ENCODE data around the gene SLC6A20. TPM values are rescaled to one million over a fixed set of nuclear protein-coding genes. Genes with fewer than 3 reads are reported as not detected.

The SLC6A20 gene
- total and polyA plus RNA-seq, 2 donors = 0.10 to 0.16 TPM

DNA sequence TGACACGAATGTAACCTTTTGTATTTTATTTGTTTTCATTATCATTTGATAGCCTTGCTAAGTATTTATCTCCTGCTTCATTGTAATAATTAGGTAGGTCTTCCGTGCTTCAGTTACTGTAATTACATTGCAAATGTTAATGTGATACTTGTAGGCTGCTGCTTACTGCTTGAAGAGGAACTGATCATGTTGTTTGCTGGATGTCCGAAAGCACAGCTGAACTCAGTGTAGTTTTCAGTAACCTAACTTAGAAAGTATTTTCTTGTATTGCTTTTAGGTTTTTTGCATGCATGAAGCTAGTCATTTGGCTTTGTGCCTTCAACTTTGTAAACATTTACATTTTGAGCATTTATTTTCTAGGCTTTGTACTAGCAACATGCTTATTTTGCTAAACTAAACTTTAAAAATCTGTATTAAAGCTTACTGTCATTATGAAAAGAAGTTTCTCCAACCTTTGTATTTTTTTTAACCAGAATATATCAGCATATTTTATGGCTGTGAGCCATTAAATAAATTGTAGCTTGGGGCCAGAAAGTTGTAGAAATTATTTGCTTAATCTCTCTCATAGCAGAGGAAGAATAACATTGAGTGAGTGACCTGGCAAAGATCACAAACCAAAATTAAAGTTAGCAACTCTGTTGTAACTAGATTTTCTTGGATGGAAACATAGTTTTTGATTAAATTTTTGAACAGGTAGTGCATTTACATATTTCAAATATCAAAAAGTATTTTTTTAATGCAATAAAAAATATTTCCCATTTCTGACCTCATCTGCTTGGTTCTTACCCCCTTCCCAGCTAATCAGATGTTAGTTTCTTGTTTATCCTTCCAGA is 76.5 kb downstream of the SLC6A20 start:
- 57% methylated on average over 3 of the region's 3 CpGs for WGBS
- DNase-seq (ENCODE audit: extremely low spot score) = no peak
- peak overlapping the region; percentile 2 for H3K27ac ChIP-seq (ENCODE audit: low read depth)
- no peak overlapping the region for H3K4me3 ChIP-seq (ENCODE audit: low read depth, low read length)
- no peaks in the 10 kb centered on the region for H3K4me1 ChIP-seq (ENCODE audit: insufficient read depth)
- H3K36me3 ChIP-seq (ENCODE audit: insufficient read depth) = no peaks in the 10 kb centered on the region

DNA sequence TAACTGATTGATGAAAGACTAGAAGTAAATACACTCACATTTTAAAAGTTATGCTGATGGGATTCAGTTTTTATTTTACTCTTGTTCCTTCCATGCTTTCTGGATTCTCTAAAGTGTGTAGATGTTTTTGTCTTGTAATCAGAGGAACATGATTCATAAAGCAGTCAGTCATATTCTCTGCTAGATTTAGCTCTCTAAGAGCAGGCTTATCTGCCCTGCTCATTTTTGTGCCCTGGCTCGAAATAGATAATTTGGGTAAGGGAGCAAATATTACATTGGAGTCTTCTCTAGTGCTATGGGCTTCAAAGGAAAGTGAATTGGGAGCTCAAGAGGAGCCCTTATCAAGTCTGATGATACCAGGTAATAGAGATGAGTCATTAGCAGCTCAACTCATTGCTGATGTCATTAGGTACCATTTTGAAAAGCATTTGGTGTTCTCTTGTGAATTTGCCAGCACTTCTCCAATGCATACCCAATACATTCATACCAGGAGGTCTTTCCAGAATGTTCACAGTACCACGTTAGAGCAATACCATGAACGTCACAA is 79.5 kb downstream of the SLC6A20 start:
- 89% methylated on average over 3 of the region's 3 CpGs for WGBS
- no peak overlapping the region for H3K27ac ChIP-seq (ENCODE audit: low read depth)
- H3K36me3 ChIP-seq (ENCODE audit: insufficient read depth) = no peaks in the 10 kb centered on the region
- DNase-seq (ENCODE audit: extremely low spot score) = no peak
- H3K4me1 ChIP-seq (ENCODE audit: insufficient read depth) = no peaks in the 10 kb centered on the region
- H3K4me3 ChIP-seq (ENCODE audit: low read depth, low read length) = no peak overlapping the region

DNA sequence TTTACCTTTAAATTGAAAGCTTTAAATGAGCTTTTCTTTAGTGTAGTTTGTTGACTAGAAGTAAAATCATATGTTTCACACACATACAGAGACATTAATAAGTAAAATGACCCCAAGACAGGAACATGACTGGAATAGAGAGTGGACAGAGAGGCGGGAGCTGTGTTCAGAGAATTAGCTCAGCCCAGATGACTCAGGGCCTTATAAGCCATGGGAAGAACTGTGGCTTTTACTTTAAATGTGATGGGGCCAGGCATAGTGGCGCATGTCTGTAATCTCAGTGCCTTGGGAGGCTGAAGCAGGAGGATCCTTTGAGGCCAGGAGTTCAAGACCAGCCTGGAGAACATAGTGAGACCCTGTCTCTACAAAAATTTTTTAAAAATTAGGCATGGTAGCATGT is 80.4 kb downstream of the SLC6A20 start:
- WGBS = 74% methylated on average over 2 of the region's 2 CpGs
- Histone ChIP-seq H3K27ac (ENCODE audit: low read depth) (no peak overlapping the region), H3K4me1 (ENCODE audit: insufficient read depth) (no peaks in the 10 kb centered on the region), H3K36me3 (ENCODE audit: insufficient read depth) (no peaks in the 10 kb centered on the region), H3K4me3 (ENCODE audit: low read depth, low read length) (no peak overlapping the region)
- DNase-seq (ENCODE audit: extremely low spot score) = no peak

DNA sequence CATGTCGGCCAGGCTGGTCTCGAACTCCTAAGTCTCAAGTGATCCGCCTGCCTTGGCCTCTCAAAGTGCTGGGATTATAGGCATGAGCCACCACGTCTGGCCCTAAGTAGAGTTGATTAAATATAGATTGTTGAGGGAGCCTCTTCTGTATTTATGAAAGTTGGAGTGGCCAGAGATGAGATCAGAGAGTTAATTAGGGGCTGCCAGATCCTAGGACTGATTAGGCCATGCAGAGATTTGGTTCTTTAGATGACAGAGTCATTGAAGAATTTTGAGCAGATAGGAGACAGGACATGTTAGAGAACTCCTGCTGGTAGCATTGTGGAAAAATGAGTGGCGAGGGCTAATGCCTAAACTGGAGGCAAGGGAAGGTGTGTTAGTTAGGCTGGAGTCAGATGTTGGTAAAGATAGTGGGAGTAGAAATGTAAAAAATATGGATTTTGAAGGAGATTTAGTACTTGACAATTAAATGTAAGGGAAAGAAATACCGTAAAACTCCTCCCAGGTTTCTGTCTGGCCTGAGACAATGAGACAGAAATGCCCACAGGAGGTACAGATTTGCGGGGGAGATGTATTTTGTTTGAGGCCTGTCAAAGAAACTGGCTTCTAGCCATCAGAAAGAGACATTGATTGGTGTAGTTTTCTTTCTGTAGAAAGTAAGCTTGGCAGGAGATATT is 83.8 kb downstream of the SLC6A20 start:
- no peaks in the 10 kb centered on the region for H3K36me3 ChIP-seq (ENCODE audit: insufficient read depth)
- 77% methylated on average over 7 of the region's 7 CpGs for WGBS
- H3K27ac ChIP-seq (ENCODE audit: low read depth) = no peak overlapping the region
- no peak for DNase-seq (ENCODE audit: extremely low spot score)
- no peak overlapping the region for H3K4me3 ChIP-seq (ENCODE audit: low read depth, low read length)
- H3K4me1 ChIP-seq (ENCODE audit: insufficient read depth) = no peaks in the 10 kb centered on the region

DNA sequence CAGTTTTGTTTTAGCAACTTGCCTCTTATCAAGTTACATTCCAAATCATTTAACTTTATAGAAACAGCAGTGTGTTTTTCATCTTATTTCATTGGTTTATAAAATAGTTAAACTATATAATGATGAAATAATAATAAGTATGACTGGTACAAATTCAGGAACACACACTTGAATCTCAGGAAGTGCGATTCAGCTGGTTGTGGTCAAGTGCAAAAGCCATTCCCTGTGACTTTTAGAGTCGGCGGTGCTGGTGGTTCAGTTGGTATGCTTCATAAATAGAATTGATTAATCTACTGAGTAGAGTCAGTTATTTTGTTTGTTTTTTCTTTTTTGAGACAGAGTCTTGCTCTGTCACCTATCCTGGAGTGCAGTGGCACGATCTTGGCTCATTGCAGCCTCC is 84.4 kb downstream of the SLC6A20 start:
- H3K4me3 ChIP-seq (ENCODE audit: low read depth, low read length) = no peak overlapping the region
- no peak for DNase-seq (ENCODE audit: extremely low spot score)
- WGBS = 81% methylated on average over 4 of the region's 4 CpGs
- no peaks in the 10 kb centered on the region for H3K36me3 ChIP-seq (ENCODE audit: insufficient read depth)
- no peak overlapping the region for H3K27ac ChIP-seq (ENCODE audit: low read depth)
- H3K4me1 ChIP-seq (ENCODE audit: insufficient read depth) = no peaks in the 10 kb centered on the region

DNA sequence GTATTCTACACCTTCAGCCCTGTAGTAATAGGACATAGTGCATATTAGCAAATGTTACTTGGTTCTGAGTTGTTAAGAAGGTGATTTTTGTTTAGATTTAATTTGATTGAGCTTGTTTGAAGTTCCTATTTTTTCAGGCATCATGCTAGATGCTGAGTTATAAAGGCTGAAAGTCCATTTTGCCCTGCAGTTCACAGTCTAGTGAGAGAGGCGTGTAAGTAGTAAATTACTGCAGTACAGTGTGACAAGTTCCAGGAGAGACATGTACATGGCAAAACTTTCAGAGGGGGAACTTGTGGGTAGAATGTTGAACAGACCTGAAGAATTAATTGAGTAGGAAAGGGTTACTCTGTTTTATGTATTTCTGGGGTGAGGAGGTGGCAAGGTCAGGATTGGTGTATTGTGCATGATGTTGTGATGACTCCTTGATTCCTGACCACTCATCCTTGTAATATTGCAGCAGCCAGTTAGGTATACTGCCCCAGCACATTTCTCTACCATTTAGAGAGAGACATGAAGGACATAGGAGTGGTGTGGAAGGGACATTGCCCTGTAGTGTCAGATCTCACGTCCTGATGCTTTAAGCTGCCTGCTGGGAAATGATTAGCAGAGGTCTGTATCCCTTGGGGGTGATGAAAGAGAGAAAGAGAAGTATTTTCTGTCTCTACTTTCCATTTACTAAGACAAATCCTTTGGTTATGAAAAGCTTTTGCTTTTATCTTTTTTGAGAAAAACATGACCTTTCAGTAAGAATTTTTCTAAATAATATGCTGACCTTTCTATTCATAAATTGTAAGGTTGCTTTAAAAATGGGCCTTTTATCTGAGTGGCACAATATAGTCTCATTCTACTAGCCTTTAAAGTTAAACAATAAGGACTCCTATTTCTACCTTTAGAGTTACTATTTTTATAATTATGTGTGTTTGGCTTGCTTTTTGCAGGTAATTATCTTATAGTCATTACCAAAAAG is 90.2 kb downstream of the SLC6A20 start:
- peaks cover 2% of the 10 kb centered on the region for H3K36me3 ChIP-seq (ENCODE audit: insufficient read depth)
- no peak overlapping the region for H3K27ac ChIP-seq (ENCODE audit: low read depth)
- DNase-seq (ENCODE audit: extremely low spot score) = no peak
- H3K4me1 ChIP-seq (ENCODE audit: insufficient read depth) = no peaks in the 10 kb centered on the region
- WGBS = 89% methylated on average over 2 of the region's 2 CpGs
- H3K4me3 ChIP-seq (ENCODE audit: low read depth, low read length) = no peak overlapping the region

Small RNA genes lying within 50 kb of the gene (small RNA-seq; reads per million reads assigned to genes)
- not detected for gene RN7SL145P

Other genes with a start within 250 kb of the SLC6A20 start
- 20.6 TPM for gene LIMD1, start 201.8 kb downstream of the SLC6A20 start, total RNA-seq
- gene LIMD1, start 201.8 kb downstream of the SLC6A20 start, polyA plus RNA-seq = 6.4 TPM
- 77.9 TPM for gene SACM1L, start 107.1 kb downstream of the SLC6A20 start, total RNA-seq
- gene SACM1L, start 107.1 kb downstream of the SLC6A20 start, polyA plus RNA-seq = 23.4 TPM
- 39.1 TPM for gene LZTFL1, start 45.6 kb upstream of the SLC6A20 start, total RNA-seq
- 13.8 TPM for gene LZTFL1, start 45.6 kb upstream of the SLC6A20 start, polyA plus RNA-seq
- not detected for gene CCR9, start 90.0 kb upstream of the SLC6A20 start, total RNA-seq
- not detected for gene CCR9, start 90.0 kb upstream of the SLC6A20 start, polyA plus RNA-seq
- 0.63 TPM for gene CXCR6, start 146.9 kb upstream of the SLC6A20 start, total RNA-seq
- gene CXCR6, start 146.9 kb upstream of the SLC6A20 start, polyA plus RNA-seq = 1.6 TPM
- gene FYCO1, start 199.3 kb upstream of the SLC6A20 start, total RNA-seq = 26.6 TPM
- gene FYCO1, start 199.3 kb upstream of the SLC6A20 start, polyA plus RNA-seq = 58.9 TPM
- gene XCR1, start 230.9 kb upstream of the SLC6A20 start, total RNA-seq = 1.0 TPM
- 0.77 TPM for gene XCR1, start 230.9 kb upstream of the SLC6A20 start, polyA plus RNA-seq

All from urinary bladder (tissue), 4 donors.